Sigmoid colon (tissue), 4 donors: Measurements from ENCODE around the gene SLC3A2.

ENCODE experiments used
- CTCF ChIP-seq, 4 experiments: fragments of 450-650 bp in 3 of 4; fragments of 200-600 bp in 1 of 4; IDR thresholded peaks; one replicate each; pipeline ENCODE4 v1.5.1; 2016 to 2019; ENCODE audit warnings: antibody characterized with exemption in 4 of 4, mild to moderate bottlenecking in 3 of 4, moderate library complexity in 2 of 4
- POLR2A ChIP-seq, 2 donors: fragments of 450-650 bp; IDR thresholded peaks; one replicate each; pipeline ENCODE4 v1.6.1; 2016; ENCODE audit warnings: antibody characterized with exemption in 2 of 2, mild to moderate bottlenecking in 2 of 2, moderate library complexity in 2 of 2
- POLR2AphosphoS5 ChIP-seq, 4 donors: sonication (generic); formaldehyde crosslinking; IDR thresholded peaks; one replicate each; pipeline ENCODE4 v1.6.1; 2017; ENCODE audit warnings: antibody characterized with exemption in 4 of 4

GRCh38 chr11:62889126-62889483 lies 8.4 kb downstream of the SLC3A2 start:
- TF ChIP-seq POLR2A (IDR thresholded peaks at IDR 0.05) (no peak), CTCF (IDR thresholded peaks at IDR 0.05) (no peak), POLR2AphosphoS5 (IDR thresholded peaks at IDR 0.05) (no peak)
